NT2/D1 (cell line): Measurements from ENCODE around the gene CCDC124.
A peak's percentile ranks its signal among the peaks of the same experiment; 100 is the strongest.

Experiments
- DNase-seq: peaks from one replicate; pipeline ENCODE4 v3.0.0-alpha.2; 2011; ENCODE audit warnings: low read depth, low spot score
- H3K27me3 ChIP-seq: 2 replicates; pipeline ENCODE4 v1.6.0; 2011; ENCODE audit warnings: mild to moderate bottlenecking; ENCODE audit not compliant: insufficient read length, insufficient read depth
- H3K36me3 ChIP-seq: 2 replicates; pipeline ENCODE4 v1.6.1; 2011; ENCODE audit warnings: mild to moderate bottlenecking, low read length, mixed read lengths; ENCODE audit not compliant: insufficient read depth, insufficient read length
- H3K4me1 ChIP-seq: 2 replicates; pipeline ENCODE4 v1.5.1; 2011; ENCODE audit not compliant: insufficient read depth, insufficient read length
- H3K4me3 ChIP-seq: 2 replicates; pipeline ENCODE4 v1.5.1; 2011; ENCODE audit warnings: low read depth; ENCODE audit not compliant: insufficient read length
- H3K9ac ChIP-seq: 2 replicates; pipeline ENCODE4 v1.6.0; 2011; ENCODE audit warnings: low read depth; ENCODE audit not compliant: insufficient read length
- H3K9me3 ChIP-seq: 2 replicates; pipeline ENCODE4 v1.5.1; 2011; ENCODE audit warnings: mild to moderate bottlenecking, low read length; ENCODE audit not compliant: insufficient read depth
- SUZ12 ChIP-seq: IDR thresholded peaks from 2 replicates; pipeline ENCODE4 v1.6.1; 2011; ENCODE audit not compliant: insufficient read length, insufficient read depth; ENCODE audit errors: extremely low read depth
- YY1 ChIP-seq: IDR thresholded peaks from 2 replicates; pipeline ENCODE4 v1.6.1; 2011; ENCODE audit not compliant: insufficient read length, insufficient read depth
- ZNF274 ChIP-seq: IDR thresholded peaks from 2 replicates; pipeline ENCODE4 v1.6.1; 2011; ENCODE audit warnings: mild to moderate bottlenecking, low read depth, low read length

Gene CCDC124

DNA sequence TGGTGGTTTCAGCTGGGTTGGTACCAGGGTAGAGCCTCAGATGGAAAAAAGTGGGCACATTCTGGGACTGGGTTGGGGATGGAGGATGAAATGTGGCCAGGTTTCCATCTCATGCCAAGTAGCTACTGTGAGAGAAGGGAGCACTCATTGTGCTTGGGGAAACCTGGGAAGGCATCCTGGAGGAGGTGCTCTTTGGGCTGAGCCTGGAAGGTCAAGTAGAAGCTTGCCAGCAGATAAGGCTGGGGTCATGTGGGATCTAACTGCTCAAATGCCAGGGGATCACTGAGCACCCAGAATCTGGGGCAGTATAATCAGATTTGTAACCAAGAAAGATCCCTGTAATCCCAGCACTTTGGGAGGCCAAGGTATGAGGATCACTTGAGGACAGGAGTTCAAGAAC, 25.1 kb downstream of the CCDC124 start:
- Histone ChIP-seq H3K27me3 (peaks cover 10% of the 10 kb centered on the region), H3K36me3 (no peaks in the 10 kb centered on the region), H3K4me1 (peaks cover 13% of the 10 kb centered on the region), H3K4me3 (no peak overlapping the region), H3K9me3 (no peaks in the 10 kb centered on the region), H3K9ac (no peak overlapping the region)
- TF ChIP-seq YY1 (no peak), ZNF274 (no peak), SUZ12 (no peak)
- DNase-seq = no peak

- H3K4me3 ChIP-seq = no peak overlapping the region
- no peaks in the 10 kb centered on the region for H3K36me3 ChIP-seq
- H3K4me1 ChIP-seq = peaks cover 20% of the 10 kb centered on the region
- H3K27me3 ChIP-seq = peaks cover 4% of the 10 kb centered on the region
- no peak for DNase-seq
- TF ChIP-seq ZNF274 = no peak
- no peak for TF ChIP-seq SUZ12
- TF ChIP-seq YY1 = no peak
- no peaks in the 10 kb centered on the region for H3K9me3 ChIP-seq
- H3K9ac ChIP-seq = no peak overlapping the region
These were observed 31.3 kb downstream of the CCDC124 start for GRCh38 chr19:17963936-17964691.

GRCh38 chr19:17965370-17966128, 32.7 kb downstream of the CCDC124 start:
- Histone ChIP-seq H3K4me3 (no peak overlapping the region), H3K9me3 (no peaks in the 10 kb centered on the region), H3K9ac (no peak overlapping the region), H3K36me3 (no peaks in the 10 kb centered on the region), H3K4me1 (peaks cover 26% of the 10 kb centered on the region), H3K27me3 (peaks cover 4% of the 10 kb centered on the region)
- no peak for DNase-seq
- TF ChIP-seq YY1 = no peak
- TF ChIP-seq SUZ12 = no peak
- TF ChIP-seq ZNF274 = no peak

DNA sequence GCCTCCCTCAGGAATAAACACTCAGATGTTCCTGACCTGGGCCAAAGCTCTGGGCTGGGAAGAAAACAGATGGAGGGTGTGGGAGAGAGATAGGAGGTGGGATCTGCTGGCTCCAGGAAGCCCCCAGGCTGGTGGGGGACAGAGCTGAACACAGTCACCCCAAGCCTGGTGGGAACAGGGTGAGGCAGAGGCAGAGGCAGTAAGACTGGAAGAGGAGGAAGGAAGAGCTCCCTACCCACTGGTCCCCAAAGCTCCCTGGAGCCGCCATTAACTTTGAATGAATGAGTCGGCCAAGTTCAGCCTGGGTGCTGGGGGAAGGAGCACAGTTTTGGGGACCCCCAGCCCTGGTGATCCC, 33.3 kb downstream of the CCDC124 start:
- H3K27me3 ChIP-seq = peaks cover 4% of the 10 kb centered on the region
- H3K4me3 ChIP-seq = no peak overlapping the region
- H3K36me3 ChIP-seq = no peaks in the 10 kb centered on the region
- TF ChIP-seq YY1 (no peak), SUZ12 (no peak), ZNF274 (no peak)
- DNase-seq = no peak
- peaks cover 26% of the 10 kb centered on the region for H3K4me1 ChIP-seq
- no peak overlapping the region for H3K9ac ChIP-seq
- no peaks in the 10 kb centered on the region for H3K9me3 ChIP-seq

DNA sequence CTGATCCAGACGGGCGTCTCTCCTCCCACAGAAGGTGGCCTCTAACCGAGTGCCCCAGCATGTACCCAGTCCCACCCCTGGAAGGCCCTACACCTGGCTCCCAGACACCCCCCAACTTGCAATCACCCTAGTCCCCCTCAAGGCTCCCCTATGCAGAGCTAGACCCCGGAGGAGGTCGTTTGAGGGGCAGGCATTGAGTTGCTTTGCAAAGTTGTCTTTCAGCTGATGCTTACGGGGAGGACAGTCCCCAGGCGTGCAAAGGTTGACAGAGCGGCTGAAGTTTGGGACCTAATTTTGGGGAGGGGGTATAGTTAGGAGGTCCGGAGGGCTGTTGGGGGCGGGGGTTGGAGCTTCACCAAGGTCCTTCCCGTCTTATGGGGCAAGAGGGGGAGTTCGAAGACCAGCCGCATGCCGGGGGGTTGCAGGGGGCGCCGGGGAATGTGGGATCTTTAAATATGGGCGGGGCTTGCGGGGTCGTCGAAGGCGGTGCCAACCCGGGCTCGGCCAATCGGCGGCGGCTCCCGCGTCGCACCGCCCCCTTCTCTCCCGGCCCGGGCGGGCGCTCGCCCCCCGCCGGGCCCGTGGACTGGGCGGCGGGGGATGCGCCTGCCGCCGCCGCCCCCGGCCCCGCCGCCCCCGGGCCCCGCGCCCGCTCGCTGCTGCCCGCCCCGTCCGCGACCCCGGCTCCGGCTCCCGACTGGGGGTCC, 33.9 kb downstream of the CCDC124 start, which contains the start of gene KCNN1:
TSS of gene KCNN1 (plus strand) at position 558 of the 707 bp plus-strand sequence. CDS start 6,782 bp downstream, outside the sequence.
- H3K9ac ChIP-seq = peak within 1 kb of the TSS; percentile 88
- TF ChIP-seq ZNF274 (no peak), YY1 (no peak), SUZ12 (no peak)
- no peak for DNase-seq
- H3K27me3 ChIP-seq = peaks cover 4% of the 10 kb centered on the region
- no peaks in the 10 kb centered on the region for H3K36me3 ChIP-seq
- H3K9me3 ChIP-seq = no peaks in the 10 kb centered on the region
- peaks cover 26% of the 10 kb centered on the region for H3K4me1 ChIP-seq
- H3K4me3 ChIP-seq = peak within 1 kb of the TSS; percentile 76

DNA sequence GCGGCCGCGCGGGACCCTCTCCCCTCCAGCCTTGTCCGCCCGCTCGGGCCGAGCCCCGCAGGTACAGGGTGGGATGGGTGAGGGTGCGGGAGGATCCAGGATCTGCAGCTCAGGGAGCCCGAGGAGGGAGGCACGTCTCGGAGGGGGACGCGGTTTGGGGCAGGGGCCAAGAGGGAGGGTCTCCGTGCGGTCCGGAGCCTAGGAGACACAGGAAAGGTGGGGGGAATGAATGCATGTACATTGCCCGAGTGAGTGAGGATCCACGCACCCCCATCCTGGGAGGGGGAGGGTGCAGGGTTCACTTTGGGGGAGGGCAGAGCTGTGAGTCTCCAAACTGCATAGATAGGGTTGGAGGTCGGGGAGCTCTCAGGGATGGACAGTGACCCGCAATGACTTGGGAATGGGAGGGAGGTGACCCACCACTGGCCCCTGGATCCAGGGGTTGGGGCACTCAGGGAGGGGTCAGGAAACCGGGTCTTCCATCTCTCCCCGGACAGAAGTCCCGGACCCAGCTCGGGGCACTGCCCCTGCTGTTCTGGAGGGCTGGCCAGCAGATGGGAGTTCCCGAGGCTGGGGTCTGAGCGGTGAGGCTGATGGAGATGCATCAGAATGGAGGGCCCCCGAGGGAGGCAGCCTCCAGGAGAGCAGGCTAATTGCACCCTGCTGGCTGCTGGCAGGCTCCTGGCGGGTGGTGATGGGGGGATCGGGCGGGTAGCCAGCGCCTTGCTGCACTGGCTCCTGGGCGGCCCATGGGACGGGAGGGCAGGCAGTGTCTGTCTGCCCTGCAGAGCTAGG, 34.6 kb downstream of the CCDC124 start:
- H3K4me3 ChIP-seq = peak overlapping the region; percentile 76
- H3K27me3 ChIP-seq = peaks cover 4% of the 10 kb centered on the region
- DNase-seq = no peak
- H3K9me3 ChIP-seq = no peaks in the 10 kb centered on the region
- peak overlapping the region; percentile 88 for H3K9ac ChIP-seq
- no peak for TF ChIP-seq YY1
- TF ChIP-seq ZNF274 = no peak
- TF ChIP-seq SUZ12 = no peak
- peaks cover 22% of the 10 kb centered on the region for H3K4me1 ChIP-seq
- H3K36me3 ChIP-seq = no peaks in the 10 kb centered on the region
